Uterus (tissue), 4 donors: ENCODE data around the gene APOA5. TPM values are rescaled to one million over a fixed set of nuclear protein-coding genes. Genes with fewer than 3 reads are reported as not detected.

Experiments
- DNase-seq, 2 donors: peaks; one replicate each; pipeline ENCODE4 v3.0.0-alpha.2; 2019 to 2020
- H3K27ac ChIP-seq, 2 donors: fragments of 200-600 bp; sonication (generic); 1 replicate in 1 of 2; 2 replicates in 1 of 2; pipeline ENCODE4 v1.5.1; 2016 to 2018
- H3K27me3 ChIP-seq, 2 donors: fragments of 200-600 bp; sonication (generic); one replicate each; pipeline ENCODE4 v1.5.1; 2018 to 2019; ENCODE audit warnings: control low read depth in 1 of 2
- H3K36me3 ChIP-seq, 2 donors: fragments of 200-600 bp; sonication (generic); one replicate each; pipeline ENCODE4 v1.5.1; 2019; ENCODE audit warnings: control low read depth in 1 of 2
- H3K4me1 ChIP-seq, 2 donors: fragments of 200-600 bp; sonication (generic); one replicate each; pipeline ENCODE4 v1.5.1; 2018 to 2019; ENCODE audit warnings: control low read depth in 1 of 2
- H3K4me3 ChIP-seq, 2 donors: fragments of 200-600 bp; sonication (generic); 1 replicate in 1 of 2; 2 replicates in 1 of 2; pipeline ENCODE4 v1.5.1; 2018 to 2019; ENCODE audit warnings: mild to moderate bottlenecking in 1 of 2
- H3K9me3 ChIP-seq, 2 donors: fragments of 200-600 bp; sonication (generic); one replicate each; pipeline ENCODE4 v1.5.1; 2019; ENCODE audit warnings: control low read depth in 1 of 2
- POLR2A ChIP-seq, 2 donors: fragments of 450-650 bp; IDR thresholded peaks; one replicate each; pipeline ENCODE4 v1.6.1; 2016; ENCODE audit warnings: antibody characterized with exemption in 2 of 2, mild to moderate bottlenecking in 1 of 2, moderate library complexity in 1 of 2
- intact Hi-C: fragments of 100-400 bp; cut with DNase I; formaldehyde crosslinking; loops from one replicate; pipeline ENCODE4 v1.15.1; 2023; ENCODE audit warnings: low total_unique reads
- total RNA-seq, 4 donors: library from RNA; depleted of rRNA in 3 of 4; stranded (reverse); fragments of >200 nt in 3 of 4; gene quantifications; one replicate each; pipeline versions ENCODE4 v1.1.0 to v1.2.4, GENCODE V29; 2014 to 2023
- TF ChIP-seq, protein P1 (sequence below), 4 experiments: fragments of 200-600 bp in 2 of 4; fragments of 450-650 bp in 2 of 4; sonication (generic) in 2 of 4; IDR thresholded peaks; one replicate each; pipeline ENCODE4 v1.5.1; 2016 to 2019; ENCODE audit warnings: antibody characterized with exemption in 4 of 4, mild to moderate bottlenecking in 2 of 4, moderate library complexity in 1 of 4
- donor health status: DM: yes; HTN: yes; CAD: no.

The APOA5 gene
- total RNA-seq, 4 donors from 2014 or later = not detected

DNA sequence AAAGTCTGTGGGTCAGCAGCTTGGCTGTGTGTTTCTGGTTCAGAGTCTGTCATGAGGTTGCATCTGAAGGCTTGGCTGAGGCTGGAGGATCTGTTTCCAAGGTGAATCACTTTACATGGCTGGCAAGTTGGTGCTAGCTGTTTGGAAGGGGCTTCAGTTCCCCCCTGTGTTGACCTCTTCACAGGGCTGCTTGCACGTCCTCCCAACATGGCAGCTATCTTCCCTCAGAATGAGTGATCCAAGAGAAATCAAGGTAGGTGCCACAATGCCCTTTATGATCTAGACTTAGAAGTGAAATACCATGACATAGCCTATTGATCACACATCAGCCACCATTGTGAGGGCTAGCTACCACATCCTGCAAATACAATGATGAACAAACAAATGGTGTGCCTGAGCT is 21.5 kb upstream of the APOA5 start:
- Histone ChIP-seq H3K27ac (no peak overlapping the region), H3K4me3 (no peak overlapping the region), H3K4me1 (no peaks in the 10 kb centered on the region), H3K27me3 (no peaks in the 10 kb centered on the region), H3K36me3 (no peaks in the 10 kb centered on the region), H3K9me3 (no peaks in the 10 kb centered on the region)
- no peak for DNase-seq
- intact Hi-C loops = no loop called here
- no peak for TF ChIP-seq POLR2A (IDR thresholded peaks at IDR 0.05)
- TF ChIP-seq, protein P1, sequence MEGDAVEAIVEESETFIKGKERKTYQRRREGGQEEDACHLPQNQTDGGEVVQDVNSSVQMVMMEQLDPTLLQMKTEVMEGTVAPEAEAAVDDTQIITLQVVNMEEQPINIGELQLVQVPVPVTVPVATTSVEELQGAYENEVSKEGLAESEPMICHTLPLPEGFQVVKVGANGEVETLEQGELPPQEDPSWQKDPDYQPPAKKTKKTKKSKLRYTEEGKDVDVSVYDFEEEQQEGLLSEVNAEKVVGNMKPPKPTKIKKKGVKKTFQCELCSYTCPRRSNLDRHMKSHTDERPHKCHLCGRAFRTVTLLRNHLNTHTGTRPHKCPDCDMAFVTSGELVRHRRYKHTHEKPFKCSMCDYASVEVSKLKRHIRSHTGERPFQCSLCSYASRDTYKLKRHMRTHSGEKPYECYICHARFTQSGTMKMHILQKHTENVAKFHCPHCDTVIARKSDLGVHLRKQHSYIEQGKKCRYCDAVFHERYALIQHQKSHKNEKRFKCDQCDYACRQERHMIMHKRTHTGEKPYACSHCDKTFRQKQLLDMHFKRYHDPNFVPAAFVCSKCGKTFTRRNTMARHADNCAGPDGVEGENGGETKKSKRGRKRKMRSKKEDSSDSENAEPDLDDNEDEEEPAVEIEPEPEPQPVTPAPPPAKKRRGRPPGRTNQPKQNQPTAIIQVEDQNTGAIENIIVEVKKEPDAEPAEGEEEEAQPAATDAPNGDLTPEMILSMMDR (IDR thresholded peaks at IDR 0.05) = no peak

DNA sequence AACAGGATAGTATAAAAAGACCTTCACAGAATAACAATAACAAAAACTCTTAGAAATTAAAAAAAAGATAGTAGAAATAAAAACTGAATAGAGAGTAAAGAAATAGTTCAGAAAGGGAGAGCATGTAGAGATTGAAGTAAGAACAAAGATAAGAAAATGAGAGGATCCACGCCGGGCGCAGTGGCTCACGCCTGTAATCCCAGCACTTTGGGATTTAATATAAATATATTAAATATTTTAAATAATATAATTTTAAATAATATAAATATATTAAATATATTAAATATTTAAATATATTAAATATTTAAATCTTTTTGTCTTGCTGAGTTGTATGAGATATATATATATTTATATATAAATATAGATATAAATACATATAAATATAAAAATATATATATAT is 20.4 kb upstream of the APOA5 start:
- no peak overlapping the region for H3K27ac ChIP-seq
- TF ChIP-seq, protein P1 (IDR thresholded peaks at IDR 0.05) = no peak
- TF ChIP-seq POLR2A (IDR thresholded peaks at IDR 0.05) = no peak

DNA sequence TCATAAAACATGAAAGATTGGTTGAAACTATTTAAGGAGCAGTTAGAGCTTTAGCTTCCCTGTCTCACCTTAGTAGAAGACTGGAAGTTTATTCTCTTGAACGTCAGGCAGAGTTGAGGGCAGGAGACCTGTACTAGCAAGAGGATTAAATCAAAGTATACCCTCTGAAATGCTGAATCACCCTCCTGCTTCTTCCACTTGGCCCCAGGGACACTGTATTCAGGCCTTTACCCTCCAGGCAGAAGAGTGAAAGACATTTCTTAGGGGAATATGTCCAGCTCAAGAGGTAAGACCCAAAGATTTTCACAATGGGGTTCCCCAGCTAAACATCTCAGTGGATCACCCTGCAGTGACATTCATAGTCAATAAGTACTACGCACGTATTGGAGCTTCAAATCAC is 19.5 kb upstream of the APOA5 start:
- H3K36me3 ChIP-seq = no peaks in the 10 kb centered on the region
- no peak for DNase-seq
- no peaks in the 10 kb centered on the region for H3K9me3 ChIP-seq
- no peaks in the 10 kb centered on the region for H3K4me1 ChIP-seq
- intact Hi-C loops = no loop called here
- H3K4me3 ChIP-seq = no peak overlapping the region
- no peaks in the 10 kb centered on the region for H3K27me3 ChIP-seq
- TF ChIP-seq, protein P1 (IDR thresholded peaks at IDR 0.05) = no peak
- no peak for TF ChIP-seq POLR2A (IDR thresholded peaks at IDR 0.05)
- H3K27ac ChIP-seq = no peak overlapping the region

More for the DNA sequence above, 20.4 kb upstream of the APOA5 start:
- no peaks in the 10 kb centered on the region for H3K27me3 ChIP-seq
- no peak for DNase-seq
- H3K4me1 ChIP-seq = no peaks in the 10 kb centered on the region
- H3K4me3 ChIP-seq = no peak overlapping the region
- no peaks in the 10 kb centered on the region for H3K9me3 ChIP-seq
- no peaks in the 10 kb centered on the region for H3K36me3 ChIP-seq
- intact Hi-C loops = no loop called here

DNA sequence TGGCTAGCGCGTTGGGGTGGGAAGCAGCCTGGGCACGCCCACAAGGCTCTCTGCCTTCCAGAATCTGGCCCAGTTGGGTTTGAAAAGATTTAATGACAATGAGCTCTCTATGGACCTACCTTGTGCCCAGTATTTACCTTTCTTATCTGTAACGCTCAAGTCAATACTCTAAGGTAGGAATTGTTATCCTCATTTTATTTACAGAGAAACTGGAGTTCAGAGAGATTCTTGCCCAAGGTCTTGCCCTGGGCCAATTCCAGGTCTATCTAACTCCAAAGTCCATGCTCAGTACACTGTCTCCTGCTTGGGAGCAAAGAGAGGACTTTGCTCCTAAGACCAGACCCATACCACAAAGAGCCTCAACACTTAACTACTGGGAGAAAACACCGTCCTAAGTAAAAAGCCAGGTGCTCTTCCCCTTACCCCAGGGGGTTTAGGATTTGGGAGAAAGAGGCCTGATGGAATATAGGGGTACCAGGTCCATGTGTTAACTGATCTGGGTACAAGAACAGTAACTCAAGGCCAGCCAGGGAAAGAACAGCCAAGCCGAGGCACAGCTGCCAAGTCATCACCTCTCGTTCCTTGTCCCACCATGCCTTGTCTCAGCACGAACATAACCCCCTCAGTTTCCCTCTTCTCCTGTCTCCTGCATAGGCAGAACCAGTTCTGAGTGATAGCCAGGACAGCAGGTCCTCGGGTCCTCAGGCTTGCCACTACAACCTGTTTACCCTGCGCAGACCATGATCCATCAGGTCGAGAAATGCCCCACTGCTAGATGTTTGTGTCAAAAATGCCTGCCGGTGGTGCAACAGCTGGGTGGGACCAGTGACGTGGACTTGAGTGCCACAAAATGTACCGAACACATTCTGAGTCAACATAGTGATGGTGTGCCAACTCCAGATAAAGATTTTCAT is 16.8 kb upstream of the APOA5 start:
- Histone ChIP-seq H3K9me3 (no peaks in the 10 kb centered on the region), H3K36me3 (no peaks in the 10 kb centered on the region), H3K4me1 (no peaks in the 10 kb centered on the region), H3K27ac (no peak overlapping the region), H3K27me3 (no peaks in the 10 kb centered on the region), H3K4me3 (no peak overlapping the region)
- no peak for TF ChIP-seq POLR2A (IDR thresholded peaks at IDR 0.05)
- TF ChIP-seq, protein P1 (IDR thresholded peaks at IDR 0.05) = no peak
- intact Hi-C loops = no loop called here
- no peak for DNase-seq

DNA sequence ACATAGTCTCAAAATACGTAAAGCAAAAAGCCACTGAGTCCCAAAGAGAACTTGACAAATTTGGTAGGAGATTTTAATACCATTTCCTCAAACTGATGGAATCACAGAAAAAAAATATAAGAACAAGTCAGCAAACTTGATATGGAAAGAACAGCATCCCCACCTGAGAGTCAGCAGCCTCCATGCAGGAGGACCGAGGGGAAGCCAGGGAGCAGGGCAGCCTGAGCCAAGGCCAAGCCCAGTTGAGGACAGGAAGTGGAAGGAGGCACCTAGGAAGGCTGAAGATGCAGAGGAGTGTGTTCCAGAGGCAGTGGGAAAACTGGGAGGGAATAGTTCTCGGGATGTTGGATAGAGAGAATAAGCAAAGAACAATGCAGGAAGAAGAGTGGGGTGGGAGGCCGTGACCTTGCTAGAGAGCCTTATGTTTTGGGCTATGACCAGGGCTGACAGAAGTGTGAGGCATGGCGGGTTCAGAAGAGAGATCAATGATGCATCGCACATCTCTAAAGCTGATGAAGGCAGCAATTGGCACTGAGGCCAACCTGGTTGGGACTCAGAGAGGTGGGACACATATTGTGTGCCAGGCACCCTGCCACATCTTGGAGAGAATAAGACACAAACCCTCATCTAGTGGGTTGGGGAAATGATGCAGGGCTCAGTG is 16.1 kb upstream of the APOA5 start:
- no peak overlapping the region for H3K27ac ChIP-seq
- H3K36me3 ChIP-seq = no peaks in the 10 kb centered on the region
- TF ChIP-seq, protein P1 (IDR thresholded peaks at IDR 0.05) = no peak
- no peak for TF ChIP-seq POLR2A (IDR thresholded peaks at IDR 0.05)
- no peaks in the 10 kb centered on the region for H3K4me1 ChIP-seq
- intact Hi-C loops = no loop called here
- no peaks in the 10 kb centered on the region for H3K27me3 ChIP-seq
- no peaks in the 10 kb centered on the region for H3K9me3 ChIP-seq
- H3K4me3 ChIP-seq = no peak overlapping the region
- DNase-seq = no peak
